Endothelial cell of umbilical vein (primary cell): Measurements from ENCODE around the gene RPGRIP1. TPM values are rescaled to one million over a fixed set of nuclear protein-coding genes. Genes with fewer than 3 reads are reported as not detected.

ENCODE experiments used
- BruUV-seq: library from RNA; stranded (reverse); fragments of 400-500 nt; replicated peaks from 2 replicates; lab custom pipeline; 2021; lab: Mats Ljungman, UMichigan
- CTCF ChIA-PET: fragments of 300-600, 350-600 bp; sonication (Branson Sonifier 250); formaldehyde crosslinking; loops from one replicate; lab custom pipeline; 2021; ENCODE audit warnings: antibody characterized with exemption, inconsistent platforms; lab: Charles Lee
- POLR2A ChIA-PET: fragments of 300-600, 350-600 bp; sonication (Branson Sonifier 250); formaldehyde crosslinking; loops from one replicate; lab custom pipeline; 2021; ENCODE audit warnings: antibody characterized with exemption, inconsistent platforms; lab: Charles Lee
- DNase-seq: peaks from one replicate; pipeline ENCODE4 v3.0.0-alpha.2; 2011; ENCODE audit warnings: low read depth, low spot score
- FAIRE-seq: peaks from 2 replicates; lab custom pipeline; 2011; peaks lifted over from hg19 to GRCh38; lab: Jason Lieb, UNC
- H2AFZ ChIP-seq: 2 replicates; pipeline ENCODE4 v1.6.0; 2012; ENCODE audit warnings: low read depth, low read length, control low read depth, inconsistent platforms
- H3K27ac ChIP-seq: 2 replicates; pipeline ENCODE4 v1.5.1; 2011; ENCODE audit warnings: low read depth, mild to moderate bottlenecking, control low read depth, low read length, moderate library complexity; ENCODE audit not compliant: insufficient read depth
- H3K27me3 ChIP-seq, 2 experiments: 2 replicates each; pipeline versions ENCODE4 v1.6.0 to v1.6.1; 2011; ENCODE audit warnings: low read length in 2 of 2, mixed read lengths in 1 of 2; ENCODE audit not compliant: control insufficient read depth in 2 of 2, insufficient read depth in 2 of 2
- H3K36me3 ChIP-seq, 2 experiments: 2 replicates in 1 of 2; 3 replicates in 1 of 2; pipeline ENCODE4 v1.5.1; 2011; ENCODE audit warnings: low read length in 2 of 2, mild to moderate bottlenecking in 1 of 2, moderate library complexity in 1 of 2; ENCODE audit not compliant: control insufficient read depth in 2 of 2, insufficient read depth in 2 of 2; ENCODE audit errors: extremely low read depth in 1 of 2
- H3K4me1 ChIP-seq: 3 replicates; pipeline ENCODE4 v1.5.1; 2011; ENCODE audit warnings: mild to moderate bottlenecking, low read length; ENCODE audit not compliant: control insufficient read depth, insufficient read depth; ENCODE audit errors: extremely low read depth
- H3K4me2 ChIP-seq: 2 replicates; pipeline ENCODE4 v1.6.1; 2011; ENCODE audit warnings: low read length, control low read depth, mixed read lengths; ENCODE audit not compliant: insufficient read depth
- H3K4me3 ChIP-seq, 3 experiments: fragments of 200-600 bp in 1 of 3; sonication (generic), shearing (Covaris generic) in 1 of 3; replicated peaks in 1 of 3; 2 replicates each; pipeline ENCODE4 v1.5.1; 2011 to 2016; ENCODE audit warnings: control low read depth in 3 of 3, low read length in 3 of 3, mild to moderate bottlenecking in 2 of 3, inconsistent platforms in 1 of 3, low read depth in 1 of 3, moderate library complexity in 1 of 3; ENCODE audit not compliant: insufficient read depth in 1 of 3
- H3K79me2 ChIP-seq: 2 replicates; pipeline ENCODE4 v1.6.0; 2012; ENCODE audit warnings: low read length, inconsistent platforms; ENCODE audit not compliant: control insufficient read depth, insufficient read depth
- H3K9ac ChIP-seq: replicated peaks from 2 replicates; pipeline ENCODE3; 2011; ENCODE audit warnings: low read length, control low read depth; ENCODE audit not compliant: insufficient read depth; ENCODE audit errors: extremely low read depth
- H3K9me1 ChIP-seq: replicated peaks from 3 replicates; pipeline ENCODE4 v1.6.0; 2011; ENCODE audit warnings: mild to moderate bottlenecking, low read length; ENCODE audit not compliant: control insufficient read depth, insufficient read depth; ENCODE audit errors: extremely low read depth
- H3K9me3 ChIP-seq: replicated peaks from 2 replicates; pipeline ENCODE4 v1.5.1; 2012; ENCODE audit warnings: low read length, inconsistent platforms; ENCODE audit not compliant: control insufficient read depth, insufficient read depth
- H4K20me1 ChIP-seq: replicated peaks from 2 replicates; pipeline ENCODE3; 2011; ENCODE audit warnings: mild to moderate bottlenecking, low read length; ENCODE audit not compliant: control insufficient read depth, insufficient read depth; ENCODE audit errors: extremely low read depth
- EZH2 ChIP-seq: IDR thresholded peaks from 2 replicates; pipeline ENCODE4 v1.6.1; 2012; ENCODE audit warnings: borderline replicate concordance, low read depth, mild to moderate bottlenecking, moderate library complexity, low read length, inconsistent platforms; ENCODE audit not compliant: severe bottlenecking
- FOS ChIP-seq: IDR thresholded peaks from 2 replicates; pipeline ENCODE4 v1.6.1; 2011; ENCODE audit warnings: mild to moderate bottlenecking, low read length, moderate library complexity, borderline replicate concordance; ENCODE audit not compliant: insufficient read depth
- GATA2 ChIP-seq: IDR thresholded peaks from 2 replicates; pipeline ENCODE4 v1.7.0; 2011; ENCODE audit warnings: low read depth, mild to moderate bottlenecking, moderate library complexity, mixed read lengths, low read length; ENCODE audit not compliant: insufficient read length, insufficient read depth
- JUN ChIP-seq: IDR thresholded peaks from 2 replicates; pipeline ENCODE4 v1.6.1; 2011; ENCODE audit warnings: borderline replicate concordance, low read depth; ENCODE audit not compliant: insufficient read length, insufficient read depth
- MYC ChIP-seq: IDR thresholded peaks from one replicate; pipeline ENCODE4 v1.6.1; 2011; ENCODE audit warnings: mild to moderate bottlenecking, low read depth, low read length
- POLR2A ChIP-seq: IDR thresholded peaks from 2 replicates; pipeline ENCODE4 v1.6.1; 2012; ENCODE audit warnings: low read depth, mild to moderate bottlenecking, control low read depth, low read length
- POLR2AphosphoS5 ChIP-seq: IDR thresholded peaks from 2 replicates; pipeline ENCODE4 v1.6.1; 2012; ENCODE audit warnings: low read depth, mild to moderate bottlenecking, control low read depth, low read length, moderate library complexity; ENCODE audit not compliant: insufficient read depth
- dilution Hi-C: fragments of 300-500 bp; cut with MboI; formaldehyde crosslinking; loops from one replicate; pipeline ENCODE4 v1.15.0; 2019; ENCODE audit warnings: low sequenced_read_pairs; ENCODE audit not compliant: extremely low pct_ligation_motif_present
- intact Hi-C: fragments of 100-400 bp; cut with micrococcal nuclease; formaldehyde crosslinking; loops from one replicate; pipeline ENCODE4 v1.10.0; 2022
- polyA plus RNA-seq, 4 experiments: library from polyadenylated mRNA; depleted of rRNA in 3 of 4; stranded (reverse) in 3 of 4; unstranded in 1 of 4; fragments of >200 nt; gene quantifications; 2 replicates each; pipeline versions ENCODE4 v1.2.1 to v1.2.3, GENCODE V29; 2011 to 2012; ENCODE audit warnings: missing spikeins in 1 of 4
- total RNA-seq: library from RNA; stranded (reverse); gene quantifications from 2 replicates; pipeline ENCODE4 v1.2.3, GENCODE V29; 2021
- TF ChIP-seq, protein P1 (sequence below), 2 donors: IDR thresholded peaks; 1 replicate in 1 of 2; 2 replicates in 1 of 2; pipeline ENCODE4 v1.5.1; 2011; ENCODE audit warnings: low read length in 2 of 2, mild to moderate bottlenecking in 2 of 2, moderate library complexity in 2 of 2, control low read depth in 1 of 2, inconsistent platforms in 1 of 2, low read depth in 1 of 2; ENCODE audit not compliant: insufficient read depth in 1 of 2; ENCODE audit errors: extremely low read depth in 1 of 2
- TF ChIP-seq, protein P2 (sequence below): IDR thresholded peaks from 2 replicates; pipeline ENCODE4 v1.6.1; 2011; ENCODE audit not compliant: insufficient read depth, insufficient read length

The RPGRIP1 gene
- total and polyA plus RNA-seq, 2 donors (not counting 3 experiments of a cell fraction or from before 2014, with no cell fraction given), result not detected

DNA sequence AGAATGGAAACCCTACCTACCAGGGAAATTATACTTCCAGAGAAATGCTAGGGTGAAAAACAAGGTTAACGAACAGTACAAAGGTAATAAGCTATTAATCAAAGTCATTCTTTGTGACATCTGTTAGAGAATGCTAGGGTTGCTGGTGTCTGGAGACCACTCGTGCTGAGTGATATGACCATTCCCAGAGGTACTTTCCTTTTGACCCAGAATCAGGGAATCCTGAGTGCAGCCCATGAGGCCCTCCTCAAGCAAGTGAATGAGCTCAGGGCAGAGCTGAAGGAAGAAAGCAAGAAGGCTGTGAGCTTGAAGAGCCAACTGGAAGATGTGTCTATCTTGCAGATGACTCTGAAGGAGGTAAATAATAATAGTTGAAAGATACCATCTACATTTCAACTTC, 31.7 kb downstream of the RPGRIP1 start:
- H2AFZ ChIP-seq, result no peak overlapping the region
- BruUV-seq, result no TSS peak
- FAIRE-seq, result no peak
- H3K4me2 ChIP-seq, result no peak overlapping the region
- DNase-seq, result no peak
- no peaks in the 10 kb centered on the region for H3K4me1 ChIP-seq
- no peaks in the 10 kb centered on the region for H3K36me3 ChIP-seq
- ChIA-PET CTCF (interaction anchor here (1.0 to 1.5 kb wide), 4 partner anchors 9 to 31 kb away, joined by 3 to 4 read pairs (median 4); no protein-coding TSS in a partner anchor), POLR2A (no interaction called here)
- dilution Hi-C loops, result no loop called here
- H3K4me3 ChIP-seq, result no peak overlapping the region
- no peak overlapping the region for H3K9ac ChIP-seq
- TF ChIP-seq POLR2AphosphoS5 (no peak), GATA2 (no peak), EZH2 (no peak), FOS (no peak), JUN (no peak), POLR2A (no peak), MYC (no peak)
- TF ChIP-seq, protein P1, sequence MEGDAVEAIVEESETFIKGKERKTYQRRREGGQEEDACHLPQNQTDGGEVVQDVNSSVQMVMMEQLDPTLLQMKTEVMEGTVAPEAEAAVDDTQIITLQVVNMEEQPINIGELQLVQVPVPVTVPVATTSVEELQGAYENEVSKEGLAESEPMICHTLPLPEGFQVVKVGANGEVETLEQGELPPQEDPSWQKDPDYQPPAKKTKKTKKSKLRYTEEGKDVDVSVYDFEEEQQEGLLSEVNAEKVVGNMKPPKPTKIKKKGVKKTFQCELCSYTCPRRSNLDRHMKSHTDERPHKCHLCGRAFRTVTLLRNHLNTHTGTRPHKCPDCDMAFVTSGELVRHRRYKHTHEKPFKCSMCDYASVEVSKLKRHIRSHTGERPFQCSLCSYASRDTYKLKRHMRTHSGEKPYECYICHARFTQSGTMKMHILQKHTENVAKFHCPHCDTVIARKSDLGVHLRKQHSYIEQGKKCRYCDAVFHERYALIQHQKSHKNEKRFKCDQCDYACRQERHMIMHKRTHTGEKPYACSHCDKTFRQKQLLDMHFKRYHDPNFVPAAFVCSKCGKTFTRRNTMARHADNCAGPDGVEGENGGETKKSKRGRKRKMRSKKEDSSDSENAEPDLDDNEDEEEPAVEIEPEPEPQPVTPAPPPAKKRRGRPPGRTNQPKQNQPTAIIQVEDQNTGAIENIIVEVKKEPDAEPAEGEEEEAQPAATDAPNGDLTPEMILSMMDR (IDR thresholded peaks at IDR 0.05; ENCODE audit: extremely low read depth in 1 of 2, insufficient read depth in 1 of 2, low read depth in 1 of 2, low read length in 2 of 2), result no peak
- TF ChIP-seq, protein P2, sequence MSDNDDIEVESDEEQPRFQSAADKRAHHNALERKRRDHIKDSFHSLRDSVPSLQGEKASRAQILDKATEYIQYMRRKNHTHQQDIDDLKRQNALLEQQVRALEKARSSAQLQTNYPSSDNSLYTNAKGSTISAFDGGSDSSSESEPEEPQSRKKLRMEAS, result no peak
- no peaks in the 10 kb centered on the region for H4K20me1 ChIP-seq
- intact Hi-C loops, result no loop called here
- no peaks in the 10 kb centered on the region for H3K79me2 ChIP-seq
- H3K27me3 ChIP-seq, result peaks cover 6% of the 10 kb centered on the region in 2 experiments
- no peaks in the 10 kb centered on the region for H3K9me1 ChIP-seq
- no peak overlapping the region for H3K27ac ChIP-seq
- H3K9me3 ChIP-seq, result no peaks in the 10 kb centered on the region
